ENCODE results near the gene TMCC1. TPM values are rescaled to one million over a fixed set of nuclear protein-coding genes. Genes with fewer than 3 reads are reported as not detected.
A peak's percentile ranks its signal among the peaks of the same experiment; 100 is the strongest.
"Not testable (repeated sequence)": the region's sequence is repeated elsewhere in the genome, so short reads cannot be mapped to it uniquely, and the experiment has no call there.

Gene TMCC1
- total RNA-seq, 2 donors from 2014 or later, result 10.1 to 13.2 TPM

GRCh38 chr3:129908417-129908816 is 14.9 kb upstream of the TMCC1 start:
- Histone ChIP-seq H3K4me1 (peaks cover 7% of the 10 kb centered on the region), H3K27me3 (no peaks in the 10 kb centered on the region), H3K9me3 (peaks cover 0 to 18% (median 2%) of the 10 kb centered on the region in 3 donors), H3K27ac (peak overlapping the region in 3 of 4 donors; percentile 23 to 67 (median 57)), H3K4me3 (no peak overlapping the region), H3K36me3 (replicated peaks in 1 of 2; ENCODE audit: insufficient read depth in 1 of 2, low read depth in 2 of 2) (no peaks in the 10 kb centered on the region)
- WGBS, 2 donors, result 72 to 83% methylated on average over 1 of the region's 1 CpG
- intact Hi-C loops (cut with DNase I), result no loop called here
- TF ChIP-seq CTCF (IDR thresholded peaks at IDR 0.05) (no peak), POLR2A (IDR thresholded peaks at IDR 0.05) (no peak)
- peak; percentile 88 for ATAC-seq
- peak in 3 of 4 donors; percentile 17 to 53 (median 49) for DNase-seq

DNA sequence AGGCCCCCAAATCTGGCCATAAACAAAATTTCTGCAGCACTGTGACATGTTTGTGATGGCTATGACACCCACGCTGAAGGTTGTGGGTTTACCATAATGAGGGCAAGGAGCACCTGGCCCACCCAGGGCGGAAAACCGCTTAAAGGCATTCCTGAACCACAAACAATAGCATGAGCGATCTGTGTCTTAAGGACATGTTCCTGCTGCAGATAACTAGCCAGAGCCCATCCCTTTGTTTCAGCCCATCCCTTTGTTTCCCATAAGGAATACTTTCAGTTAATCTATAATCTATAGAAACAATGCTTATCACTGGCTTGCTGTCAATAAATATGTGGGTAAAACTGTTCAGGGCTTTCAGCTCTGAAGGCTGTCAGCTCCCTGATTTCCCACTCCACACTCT is 7.8 kb upstream of the TMCC1 start:
- H3K27ac ChIP-seq; H3K4me1 ChIP-seq; H3K27me3 ChIP-seq; H3K4me3 ChIP-seq; intact Hi-C loops (cut with DNase I); DNase-seq; ATAC-seq; H3K36me3 ChIP-seq (replicated peaks in 1 of 2; ENCODE audit: insufficient read depth in 1 of 2, low read depth in 2 of 2): not testable (repeated sequence)
- peaks cover 0 to 10% (median 0%) of the 10 kb centered on the region in 3 donors for H3K9me3 ChIP-seq
- WGBS, 2 donors, result 94 to 96% methylated on average over 4 of the region's 4 CpGs

- Histone ChIP-seq H3K27me3 (no peaks in the 10 kb centered on the region), H3K9me3 (no peaks in the 10 kb centered on the region), H3K27ac (no peak overlapping the region), H3K36me3 (replicated peaks in 1 of 2; ENCODE audit: insufficient read depth in 1 of 2, low read depth in 2 of 2) (no peaks in the 10 kb centered on the region), H3K4me1 (peaks cover 14% of the 10 kb centered on the region), H3K4me3 (no peak overlapping the region)
- intact Hi-C loops (cut with DNase I), result no loop called here
- ATAC-seq (no peak), DNase-seq (no peak)
- no peak for TF ChIP-seq CTCF (IDR thresholded peaks at IDR 0.05)
- TF ChIP-seq POLR2A (IDR thresholded peaks at IDR 0.05), result no peak
- WGBS, 2 donors, result 84% methylated on average over 3 of the region's 3 CpGs
Observed at GRCh38 chr3:129897026-129897425, 3.5 kb upstream of the TMCC1 start.

- 0% methylated on average over 20 to 51 of the region's 62 CpGs for WGBS, 2 donors
- Histone ChIP-seq H3K4me3 (peak overlapping the region; percentile 33 to 54), H3K36me3 (replicated peaks in 1 of 2; ENCODE audit: insufficient read depth in 1 of 2, low read depth in 2 of 2) (no peaks in the 10 kb centered on the region), H3K9me3 (no peaks in the 10 kb centered on the region), H3K27ac (peak overlapping the region; percentile 88 to 95 (median 90)), H3K27me3 (no peaks in the 10 kb centered on the region), H3K4me1 (peaks cover 37% of the 10 kb centered on the region)
- no peak for DNase-seq
- intact Hi-C loops (cut with DNase I), result no loop called here
- peak; percentile 68 for ATAC-seq
- TF ChIP-seq POLR2A (IDR thresholded peaks at IDR 0.05), result peak; percentile 34 to 39 (median 38)
- TF ChIP-seq CTCF (IDR thresholded peaks at IDR 0.05), result peak in 4 of 7 experiments; percentile 1 to 35 (median 22)
Observed at GRCh38 chr3:129892857-129893580, 492 bp downstream of the TMCC1 start.

DNA sequence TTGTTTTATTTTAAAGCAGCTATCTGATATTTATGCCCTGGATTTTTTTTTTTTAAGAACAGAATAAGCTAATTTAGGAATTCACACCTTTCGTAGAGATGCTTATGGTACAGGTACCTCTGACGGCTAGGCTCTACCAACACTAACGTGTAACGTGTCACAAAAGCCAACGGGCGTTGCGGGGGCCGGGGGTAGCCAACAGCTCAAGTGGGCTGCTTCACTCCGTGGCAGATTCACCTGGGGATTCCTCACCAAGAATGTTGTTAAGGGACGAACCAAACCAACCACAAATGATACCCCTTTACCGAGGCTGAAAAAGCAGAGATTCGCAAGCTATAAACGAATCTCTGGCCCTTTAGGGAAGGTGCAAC is 1.0 kb downstream of the TMCC1 start:
- H3K4me3 ChIP-seq, result peak overlapping the region; percentile 33 to 54
- intact Hi-C loops (cut with DNase I), result no loop called here
- H3K27ac ChIP-seq, result peak overlapping the region; percentile 88 to 95 (median 90)
- no peaks in the 10 kb centered on the region for H3K36me3 ChIP-seq (replicated peaks in 1 of 2; ENCODE audit: insufficient read depth in 1 of 2, low read depth in 2 of 2)
- peaks cover 37% of the 10 kb centered on the region for H3K4me1 ChIP-seq
- WGBS, 2 donors, result 1 to 8% methylated on average over 12 to 13 of the region's 13 CpGs
- TF ChIP-seq CTCF (IDR thresholded peaks at IDR 0.05), result no peak
- TF ChIP-seq POLR2A (IDR thresholded peaks at IDR 0.05), result no peak
- no peaks in the 10 kb centered on the region for H3K9me3 ChIP-seq
- no peak for ATAC-seq
- H3K27me3 ChIP-seq, result no peaks in the 10 kb centered on the region
- peak in 1 of 4 donors; percentile 19 for DNase-seq
